HEK293T (cell line): ENCODE measurements around the gene HDAC9.

Experiments
- CTCF ChIA-PET: fragments of 350-600 bp; formaldehyde crosslinking; extraction: SDS; loops from one replicate; lab custom pipeline; 2021; ENCODE audit warnings: antibody characterized with exemption, inconsistent platforms; lab: Yijun Ruan, JAX
- POLR2A ChIA-PET: fragments of 350-600 bp; formaldehyde crosslinking; extraction: SDS; loops from one replicate; lab custom pipeline; 2020; ENCODE audit warnings: antibody characterized with exemption, inconsistent platforms; lab: Yijun Ruan, JAX
- DNase-seq: peaks from one replicate; pipeline ENCODE4 v3.0.0; 2012; ENCODE audit warnings: mixed read lengths; ENCODE audit errors: extremely low spot score
- ARNT ChIP-seq: fragments of 450-650 bp; IDR thresholded peaks from 2 replicates; pipeline ENCODE4 v1.6.1; 2017; ENCODE audit warnings: mild to moderate bottlenecking
- BHLHE40 ChIP-seq: fragments of 450-650 bp; IDR thresholded peaks from 2 replicates; pipeline ENCODE4 v1.6.1; 2016; ENCODE audit warnings: mild to moderate bottlenecking, moderate library complexity, borderline replicate concordance
- CTBP1 ChIP-seq: fragments of 450-650 bp; IDR thresholded peaks from 2 replicates; pipeline ENCODE4 v1.6.1; 2016; ENCODE audit warnings: borderline replicate concordance
- ELF4 ChIP-seq: fragments of 450-650 bp; IDR thresholded peaks from 2 replicates; pipeline ENCODE4 v1.6.1; 2017; ENCODE audit warnings: antibody characterized with exemption
- FOXA1 ChIP-seq: fragments of 450-650 bp; IDR thresholded peaks from 2 replicates; pipeline ENCODE4 v1.6.1; 2016; ENCODE audit warnings: mild to moderate bottlenecking
- FOXK2 ChIP-seq: fragments of 450-650 bp; IDR thresholded peaks from 2 replicates; pipeline ENCODE4 v1.6.1; 2016; ENCODE audit warnings: mild to moderate bottlenecking
- FOXM1 ChIP-seq: fragments of 450-650 bp; IDR thresholded peaks from 2 replicates; pipeline ENCODE4 v1.6.1; 2017; ENCODE audit warnings: mild to moderate bottlenecking, borderline replicate concordance
- HDGF ChIP-seq: fragments of 450-650 bp; IDR thresholded peaks from 2 replicates; pipeline ENCODE4 v1.6.1; 2017; ENCODE audit warnings: antibody characterized with exemption, borderline replicate concordance
- L3MBTL2 ChIP-seq: fragments of 450-650 bp; conservative IDR thresholded peaks from 2 replicates; pipeline ENCODE4 v1.6.1; 2016; ENCODE audit warnings: mild to moderate bottlenecking
- LEF1 ChIP-seq: fragments of 450-650 bp; IDR thresholded peaks from 2 replicates; pipeline ENCODE4 v1.6.1; 2017; ENCODE audit warnings: mild to moderate bottlenecking, borderline replicate concordance
- NFRKB ChIP-seq: fragments of 450-650 bp; IDR thresholded peaks from 2 replicates; pipeline ENCODE4 v1.6.1; 2016; ENCODE audit warnings: mild to moderate bottlenecking, moderate library complexity
- PKNOX1 ChIP-seq: fragments of 450-650 bp; IDR thresholded peaks from 2 replicates; pipeline ENCODE4 v1.6.1; 2016
- SP1 ChIP-seq: fragments of 450-650 bp; IDR thresholded peaks from 2 replicates; pipeline ENCODE4 v1.6.1; 2017
- SUZ12 ChIP-seq: fragments of 450-650 bp; IDR thresholded peaks from 2 replicates; pipeline ENCODE4 v1.6.1; 2016; ENCODE audit warnings: mild to moderate bottlenecking
- TARDBP ChIP-seq: fragments of 450-650 bp; IDR thresholded peaks from 2 replicates; pipeline ENCODE4 v1.6.1; 2016
- ZNF384 ChIP-seq: fragments of 450-650 bp; IDR thresholded peaks from 2 replicates; pipeline ENCODE4 v1.6.1; 2016

The HDAC9 gene

GRCh38 chr7:18754766-18755165 lies 259.2 kb downstream of the HDAC9 start:
- POLR2A ChIA-PET = no interaction called here
- CTCF ChIA-PET = no interaction called here
- TF ChIP-seq NFRKB (no peak), FOXM1 (no peak), LEF1 (no peak), ARNT (no peak), HDGF (no peak)
- DNase-seq = no peak

DNA sequence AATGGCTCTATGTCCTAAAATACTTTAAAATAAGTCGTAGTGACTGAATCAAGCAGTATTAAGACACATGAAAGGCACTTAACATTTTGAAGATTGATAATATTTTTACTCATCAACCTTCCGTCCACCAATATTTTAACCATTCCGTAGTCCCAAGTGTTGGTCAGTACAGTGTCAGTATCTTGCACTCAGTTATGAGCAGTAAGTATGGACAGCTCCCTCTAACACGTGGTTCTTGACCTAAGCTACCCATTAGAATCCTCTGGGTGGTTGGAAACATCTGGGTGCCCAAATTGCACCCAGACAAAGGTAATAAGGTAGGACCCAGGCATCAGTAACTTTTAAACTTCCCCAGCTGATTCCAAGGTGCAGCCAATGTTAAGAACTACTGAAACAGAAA lies 260.2 kb downstream of the HDAC9 start:
- TF ChIP-seq SUZ12 (no peak), ELF4 (no peak), SP1 (no peak), HDGF (no peak), ZNF384 (no peak), NFRKB (no peak), BHLHE40 (no peak), LEF1 (no peak), L3MBTL2 (no peak), FOXK2 (no peak), TARDBP (no peak)
- POLR2A ChIA-PET = no interaction called here
- CTCF ChIA-PET = no interaction called here
- DNase-seq = no peak

DNA sequence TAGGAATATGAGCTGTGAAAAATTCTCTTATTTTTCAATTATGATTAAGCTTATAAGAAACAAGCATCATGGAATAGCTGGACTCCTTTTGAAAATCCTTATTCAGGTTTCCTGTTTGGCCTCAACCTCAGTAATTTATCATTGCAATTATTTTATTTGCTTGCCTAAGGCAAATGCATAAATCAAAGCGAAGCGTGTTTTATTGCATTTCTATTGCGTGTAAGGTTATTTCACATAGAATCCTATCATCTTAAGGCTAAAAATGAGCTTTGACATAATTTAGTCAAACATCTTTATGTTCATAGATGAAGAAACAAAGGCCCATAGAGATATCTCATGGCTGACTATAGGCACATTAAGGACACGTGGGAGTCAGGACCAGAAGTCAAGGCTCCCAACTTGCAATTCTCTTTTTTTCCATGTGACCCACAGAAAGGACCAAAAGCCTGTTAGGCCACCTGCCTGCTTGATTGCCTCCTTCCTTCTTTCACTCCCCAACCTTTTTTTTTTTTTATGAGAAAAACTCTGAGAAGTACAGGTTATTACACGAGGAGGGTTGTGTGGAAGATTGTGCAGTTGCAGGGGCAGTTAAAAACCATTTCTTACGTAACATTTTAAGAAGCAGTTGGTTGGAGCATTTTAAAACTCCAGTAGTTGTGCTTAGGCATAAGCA lies 261.0 kb downstream of the HDAC9 start:
- no peak for TF ChIP-seq LEF1
- TF ChIP-seq TARDBP = no peak
- TF ChIP-seq FOXM1 = no peak
- no peak for TF ChIP-seq NFRKB
- TF ChIP-seq SUZ12 = no peak
- TF ChIP-seq HDGF = no peak
- TF ChIP-seq SP1 = no peak
- no peak for TF ChIP-seq ELF4
- no peak for TF ChIP-seq PKNOX1
- no peak for TF ChIP-seq L3MBTL2
- TF ChIP-seq FOXK2 = no peak
- TF ChIP-seq ZNF384 = no peak
- no peak for TF ChIP-seq BHLHE40
- no peak for TF ChIP-seq FOXA1
- no peak for TF ChIP-seq CTBP1
- ChIA-PET POLR2A (no interaction called here), CTCF (no interaction called here)
- DNase-seq = no peak

DNA sequence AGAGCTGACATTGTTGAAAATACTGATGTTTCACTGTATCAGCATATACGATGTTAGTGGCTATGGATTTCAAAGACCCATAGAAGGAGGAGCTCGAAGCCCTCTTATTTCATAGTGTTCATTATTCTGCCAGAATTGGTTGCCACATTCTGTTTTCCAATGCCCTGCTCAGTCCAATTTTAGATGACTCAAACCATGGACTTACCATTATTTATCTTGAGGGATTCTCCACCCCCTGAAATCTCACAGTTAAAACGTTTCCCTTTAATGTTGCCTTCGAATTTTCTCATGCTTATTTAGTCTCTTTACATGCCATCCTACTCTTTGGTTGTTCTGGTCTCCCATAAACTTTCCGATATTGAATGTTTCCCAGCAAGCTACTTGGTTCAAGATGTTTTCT lies 264.5 kb downstream of the HDAC9 start:
- POLR2A ChIA-PET = no interaction called here
- TF ChIP-seq SP1 (no peak), ELF4 (no peak), HDGF (no peak), CTBP1 (no peak), FOXA1 (no peak), ZNF384 (no peak), NFRKB (no peak), TARDBP (no peak), BHLHE40 (no peak), FOXK2 (no peak)
- DNase-seq = no peak
- CTCF ChIA-PET = no interaction called here

GRCh38 chr7:18760631-18761445 lies 265.3 kb downstream of the HDAC9 start:
- ChIA-PET CTCF (no interaction called here), POLR2A (no interaction called here)
- no peak for DNase-seq
- no peak for TF ChIP-seq FOXK2
- TF ChIP-seq TARDBP = no peak
- TF ChIP-seq ARNT = no peak
- no peak for TF ChIP-seq CTBP1
- TF ChIP-seq SP1 = no peak
- TF ChIP-seq NFRKB = no peak
- no peak for TF ChIP-seq HDGF
- TF ChIP-seq FOXM1 = no peak
- TF ChIP-seq ELF4 = no peak
- no peak for TF ChIP-seq LEF1
- no peak for TF ChIP-seq PKNOX1
- no peak for TF ChIP-seq ZNF384
- TF ChIP-seq BHLHE40 = no peak

- no peak for TF ChIP-seq ZNF384
- POLR2A ChIA-PET = no interaction called here
- CTCF ChIA-PET = no interaction called here
- DNase-seq = no peak
Measured at GRCh38 chr7:18762189-18762588, 266.6 kb downstream of the HDAC9 start.

GRCh38 chr7:18768256-18768655 lies 272.7 kb downstream of the HDAC9 start:
- POLR2A ChIA-PET = no interaction called here
- TF ChIP-seq FOXA1 (no peak), CTBP1 (no peak)

More at GRCh38 chr7:18768256-18768655, 272.7 kb downstream of the HDAC9 start:
- DNase-seq = no peak
- CTCF ChIA-PET = no interaction called here
